ENCODE measurements around the gene RARRES1.

The RARRES1 gene, protein sequence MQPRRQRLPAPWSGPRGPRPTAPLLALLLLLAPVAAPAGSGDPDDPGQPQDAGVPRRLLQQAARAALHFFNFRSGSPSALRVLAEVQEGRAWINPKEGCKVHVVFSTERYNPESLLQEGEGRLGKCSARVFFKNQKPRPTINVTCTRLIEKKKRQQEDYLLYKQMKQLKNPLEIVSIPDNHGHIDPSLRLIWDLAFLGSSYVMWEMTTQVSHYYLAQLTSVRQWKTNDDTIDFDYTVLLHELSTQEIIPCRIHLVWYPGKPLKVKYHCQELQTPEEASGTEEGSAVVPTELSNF

DNA sequence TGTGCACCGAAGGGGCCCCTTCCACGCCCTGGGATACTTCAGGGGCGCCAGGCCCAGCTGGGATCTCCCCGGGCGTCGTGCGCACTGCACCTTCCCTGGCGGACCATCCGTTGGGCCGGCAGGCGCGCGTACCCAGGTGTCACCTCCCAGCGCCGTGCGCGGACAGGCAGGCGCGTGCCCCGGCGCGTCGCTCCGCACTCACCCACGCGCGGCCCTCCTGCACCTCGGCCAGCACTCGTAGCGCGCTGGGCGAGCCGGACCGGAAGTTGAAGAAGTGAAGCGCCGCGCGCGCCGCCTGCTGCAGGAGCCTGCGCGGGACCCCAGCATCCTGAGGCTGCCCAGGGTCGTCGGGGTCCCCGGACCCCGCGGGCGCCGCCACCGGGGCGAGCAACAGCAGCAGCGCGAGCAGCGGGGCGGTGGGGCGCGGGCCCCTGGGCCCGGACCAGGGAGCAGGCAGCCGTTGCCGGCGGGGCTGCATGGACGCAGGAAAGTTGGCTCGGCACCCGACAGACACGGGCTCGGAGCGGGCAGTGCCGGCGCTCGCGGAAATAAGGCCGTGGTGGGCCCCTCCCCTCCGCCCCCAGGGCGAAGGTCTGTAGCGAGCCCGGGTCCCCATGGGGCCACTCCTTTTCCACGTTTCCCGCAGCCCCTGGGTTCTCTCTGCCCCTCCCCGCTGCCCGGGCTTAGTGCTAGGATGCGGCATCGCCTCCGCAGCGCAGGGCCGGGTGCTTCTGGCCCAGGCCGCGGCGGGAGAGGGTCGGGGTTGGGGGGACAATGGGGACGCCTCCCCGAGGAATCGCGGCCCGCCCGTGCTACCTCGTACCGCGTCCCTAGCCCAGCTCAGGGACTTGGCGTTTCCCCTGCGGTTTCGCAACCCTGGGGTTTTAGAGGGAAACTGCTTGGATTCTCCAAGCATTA, at the start of gene RARRES1:
TSS of gene RARRES1 (minus strand) at position 520 of the 918 bp plus-strand sequence. CDS start at position 478, 42 bp downstream.
- DNase-seq: peak in 1 of 4 experiments; percentile 6

DNA sequence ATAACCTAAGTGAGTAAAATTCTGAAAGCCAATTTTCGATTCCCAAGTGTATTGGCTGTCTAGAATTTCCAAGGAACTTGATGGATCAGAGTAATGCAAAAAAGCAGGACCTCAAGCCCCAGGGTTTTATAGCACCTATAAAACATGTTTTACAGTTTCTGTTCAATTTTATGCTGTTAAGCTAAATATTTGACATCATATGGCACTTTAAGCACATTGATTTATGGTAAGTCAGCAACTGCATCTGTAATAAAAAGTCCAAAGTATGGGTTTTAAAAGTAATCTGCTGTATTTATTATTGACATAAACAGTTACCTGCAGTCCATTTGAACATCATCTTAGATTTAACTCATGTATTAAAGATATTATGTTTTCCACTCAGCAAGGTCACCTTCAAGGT, 49.6 kb upstream of the RARRES1 start:
- no peak for DNase-seq

DNA sequence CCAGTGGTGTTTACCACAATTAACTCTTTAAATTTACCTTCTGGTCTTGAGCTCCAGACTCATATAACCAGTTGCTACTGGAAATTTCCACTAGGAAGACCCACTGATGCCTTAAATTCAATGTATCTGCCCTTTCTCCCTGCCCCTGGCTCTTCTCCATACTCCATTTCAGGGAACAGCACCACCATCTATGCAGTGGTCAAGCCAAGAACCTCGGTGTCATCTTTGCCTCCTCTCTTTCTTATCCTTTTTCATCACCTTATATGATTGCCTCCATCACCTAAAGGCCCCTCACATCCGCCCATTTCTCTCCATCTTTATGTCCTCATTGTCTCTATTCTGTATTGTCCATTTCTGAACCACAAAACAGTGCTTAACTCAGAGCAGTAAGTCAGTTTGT, 48.9 kb upstream of the RARRES1 start:
- no peak for DNase-seq

DNA sequence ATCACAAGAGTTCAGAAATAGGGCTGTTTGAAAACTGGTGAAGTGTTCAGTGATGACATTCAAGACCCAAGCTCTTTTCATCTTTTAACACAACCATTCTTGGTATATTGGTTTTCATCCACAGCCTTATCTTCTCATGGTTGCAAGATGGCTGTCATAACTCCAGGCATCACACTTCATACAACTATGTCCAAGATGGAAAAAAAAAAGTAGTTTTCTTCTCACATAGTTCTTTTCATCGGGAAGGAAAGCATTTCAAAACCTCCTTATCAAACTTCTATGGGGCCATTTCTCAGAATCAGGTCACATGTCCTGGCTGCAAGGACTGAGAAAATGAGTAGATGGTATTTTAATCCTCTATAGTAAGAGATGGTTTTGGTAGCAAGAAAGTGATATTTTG, 48.5 kb upstream of the RARRES1 start:
- DNase-seq: no peak

DNA sequence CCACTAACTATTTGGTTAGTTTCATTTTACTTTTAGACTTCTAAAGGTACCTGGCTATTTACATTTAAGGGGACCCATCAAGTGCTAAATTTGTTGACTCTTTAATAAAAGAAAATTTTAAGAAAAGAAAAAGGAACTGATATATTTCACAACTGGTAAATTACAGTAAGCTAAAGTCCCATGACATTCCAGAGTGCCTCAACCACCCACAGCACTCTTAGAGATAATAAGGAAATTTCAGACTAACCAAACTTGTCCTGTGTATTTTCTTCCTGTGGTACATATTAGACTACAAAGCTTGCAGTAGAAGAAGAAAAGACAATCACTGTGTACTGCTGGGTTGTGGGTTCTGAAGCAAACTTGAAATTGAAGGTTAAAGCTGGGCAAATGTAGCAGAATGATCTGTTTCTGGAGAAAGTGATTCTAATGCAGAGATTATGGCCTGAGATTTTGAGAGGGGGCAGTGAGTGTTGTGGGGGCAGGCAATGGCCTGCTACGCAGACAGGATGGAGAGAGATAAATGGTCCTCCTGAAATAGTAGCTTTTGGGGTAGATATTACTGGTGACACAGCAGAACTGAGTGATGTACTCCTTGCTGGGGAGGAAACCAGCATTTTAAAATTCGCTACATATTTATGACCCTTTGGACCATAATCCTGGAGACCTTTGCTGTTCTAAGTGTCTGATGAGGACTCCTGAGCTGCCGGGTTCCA, 45.1 kb upstream of the RARRES1 start:
- no peak for DNase-seq

DNA sequence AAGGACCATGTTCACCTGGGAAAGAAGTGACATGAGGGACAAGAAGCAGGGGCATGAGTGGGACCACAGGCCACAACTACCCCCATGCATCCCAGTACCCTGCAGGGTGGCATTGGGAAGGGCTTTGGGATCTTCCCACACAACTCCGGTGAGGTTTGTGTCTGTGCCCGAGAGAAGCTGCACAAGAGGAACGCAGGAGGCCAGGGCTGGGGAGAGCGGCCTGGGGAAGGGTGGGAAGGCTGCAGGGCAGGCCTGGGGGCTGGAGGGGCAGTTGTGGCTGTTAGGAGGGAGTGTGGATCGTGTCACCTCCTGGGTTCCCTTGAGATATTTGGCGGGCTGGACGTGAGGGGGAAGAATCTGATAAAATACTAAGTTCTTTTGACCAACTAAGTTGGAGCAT, 44.3 kb upstream of the RARRES1 start:
- no peak for DNase-seq

DNA sequence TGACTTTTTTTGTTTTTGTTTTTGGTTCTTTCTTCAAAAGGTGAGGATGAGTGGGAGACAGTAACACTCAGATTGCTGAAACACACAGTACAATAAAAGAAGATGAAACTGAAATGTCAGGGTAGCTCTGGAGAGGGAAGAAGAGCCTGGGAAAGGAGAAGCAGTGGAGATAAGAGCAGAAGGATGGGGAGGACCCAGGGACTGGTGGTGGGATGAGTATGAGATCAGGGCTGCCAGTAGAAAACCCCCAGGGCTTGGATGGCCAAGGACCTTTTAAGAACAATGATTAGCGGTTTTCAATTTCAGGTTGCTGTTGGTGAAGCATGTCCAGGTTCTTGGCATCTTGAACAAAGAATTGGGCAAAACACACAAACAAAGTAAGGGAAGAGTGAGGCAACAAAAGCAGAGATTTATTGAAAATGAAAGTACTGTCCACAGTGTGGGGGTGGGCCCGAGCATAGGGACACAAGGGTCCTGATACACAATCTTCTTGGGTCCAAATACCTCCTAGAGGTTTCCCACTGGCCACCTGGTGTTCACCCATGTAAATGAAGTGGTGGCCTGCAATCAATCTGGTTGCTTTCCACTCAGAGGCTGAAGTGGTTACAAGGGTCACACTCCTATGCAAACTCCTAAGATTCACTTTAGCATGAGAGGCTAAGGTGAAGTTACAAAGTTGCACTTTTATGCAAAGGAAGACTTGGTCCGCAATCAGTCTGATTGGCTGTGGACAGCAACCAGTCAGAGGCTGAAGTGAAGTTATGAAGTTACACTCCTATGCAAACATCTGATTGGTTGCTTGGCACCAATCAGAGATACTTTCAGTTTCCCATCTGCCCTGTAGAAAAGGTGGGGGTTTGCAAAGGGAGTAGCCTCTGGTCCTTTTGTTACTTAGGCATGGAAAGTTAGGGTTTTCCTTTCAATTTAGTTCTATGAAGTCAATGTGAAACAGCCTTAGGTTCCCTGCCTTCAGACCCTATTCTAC, 43.5 kb upstream of the RARRES1 start:
- DNase-seq: no peak

DNA sequence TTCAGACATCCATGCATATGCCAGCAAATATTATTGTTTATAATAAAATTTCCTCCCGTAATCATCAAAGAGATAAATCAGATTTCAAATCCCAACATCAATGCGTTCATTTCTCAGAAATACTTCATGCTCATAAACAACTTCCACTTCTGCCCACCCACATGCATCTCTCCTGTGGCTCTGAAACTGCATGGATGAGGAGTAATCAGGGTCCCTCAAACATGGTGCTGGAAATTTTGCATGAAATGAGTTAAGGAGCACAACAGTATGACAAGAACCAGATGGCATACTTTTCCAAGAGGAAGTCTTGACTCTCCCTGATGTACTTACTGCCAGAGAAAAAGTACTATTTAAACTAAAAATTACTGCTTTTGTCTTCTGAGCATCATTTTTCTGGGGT, 42.7 kb upstream of the RARRES1 start:
- DNase-seq: no peak

DNA sequence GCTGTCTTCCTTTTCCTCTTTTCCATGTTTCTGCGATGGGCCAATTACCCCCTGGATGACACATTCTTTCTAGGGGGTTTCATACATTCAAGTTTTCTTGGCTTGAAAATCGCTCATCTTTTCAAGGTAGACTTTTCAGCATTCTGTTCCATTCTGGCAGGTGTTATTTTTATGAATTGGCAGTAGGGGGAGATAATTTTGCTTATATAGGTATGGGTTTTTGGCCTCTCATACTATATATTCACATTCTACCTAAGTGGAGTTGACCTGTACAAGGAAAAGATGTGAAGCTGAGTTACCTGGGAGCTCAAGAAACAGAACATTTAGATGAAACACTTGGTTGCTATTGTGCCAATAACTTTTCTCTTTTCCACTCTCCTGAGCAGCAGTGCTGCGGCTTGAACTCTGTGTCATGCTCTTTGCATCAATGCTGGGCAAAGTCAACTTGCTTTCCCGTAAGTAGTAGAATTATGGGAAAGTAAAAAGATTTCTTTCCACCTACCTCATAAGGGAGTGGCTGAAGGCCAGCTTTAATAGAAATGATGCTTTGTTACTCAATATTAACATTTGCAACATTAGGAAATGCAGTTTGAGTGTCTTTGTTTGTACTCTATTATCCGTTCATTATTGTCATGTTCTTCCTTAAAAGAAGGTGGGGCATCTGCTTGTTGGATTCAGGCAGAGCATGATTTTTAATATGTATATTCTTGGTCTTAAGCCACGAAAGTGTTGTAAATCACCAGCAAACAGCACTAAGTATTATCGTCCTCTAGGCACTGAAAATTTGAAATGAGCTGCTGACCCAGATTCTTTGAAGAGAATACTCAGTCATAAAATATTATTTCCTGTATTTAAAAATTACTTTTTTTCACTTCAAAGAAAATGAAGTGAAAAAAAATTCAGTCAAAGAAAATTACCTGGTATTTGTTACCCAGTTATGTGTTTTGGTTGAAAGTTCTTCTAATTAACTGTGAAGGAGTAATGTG, 41.9 kb upstream of the RARRES1 start:
- no peak for DNase-seq

DNA sequence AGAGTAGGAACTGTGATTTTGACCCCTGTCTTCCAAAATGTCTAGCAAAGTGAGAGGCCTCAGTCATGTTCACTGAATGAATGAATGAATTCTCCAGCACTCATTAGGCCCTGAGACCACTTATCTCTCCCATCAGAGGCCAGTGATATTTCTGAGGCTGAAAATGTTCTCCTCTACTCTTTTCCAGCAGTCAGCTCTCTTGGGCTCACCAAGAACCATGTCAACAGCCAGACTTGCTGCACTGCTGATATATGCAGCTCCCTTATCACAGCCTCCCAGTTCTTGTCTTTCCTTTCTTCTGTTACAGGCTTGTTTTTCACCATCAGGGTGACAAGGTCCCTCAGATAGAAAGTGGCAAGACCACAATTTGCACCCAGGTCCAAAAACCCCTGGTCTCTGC, 40.9 kb upstream of the RARRES1 start:
- no peak for DNase-seq

DNA sequence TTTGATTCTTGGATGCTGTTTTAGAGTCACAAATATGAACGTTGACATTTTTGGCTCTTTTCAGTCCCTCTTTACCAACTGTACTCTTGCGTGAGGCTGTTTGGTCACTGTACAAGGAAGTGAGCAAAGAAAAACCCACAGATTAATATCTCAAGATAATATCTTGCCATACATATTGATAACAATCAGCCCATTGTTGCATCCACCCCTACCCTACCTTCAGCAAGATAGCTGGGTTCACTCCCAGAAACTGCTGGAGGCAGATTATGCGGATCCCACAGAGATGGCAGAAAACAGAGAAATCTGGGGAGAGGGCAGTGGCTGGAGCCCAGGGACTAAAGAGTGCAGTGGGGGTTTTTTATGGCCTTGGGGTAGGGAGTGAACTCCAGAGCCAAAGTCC, 39.7 kb upstream of the RARRES1 start:
- DNase-seq: no peak

DNA sequence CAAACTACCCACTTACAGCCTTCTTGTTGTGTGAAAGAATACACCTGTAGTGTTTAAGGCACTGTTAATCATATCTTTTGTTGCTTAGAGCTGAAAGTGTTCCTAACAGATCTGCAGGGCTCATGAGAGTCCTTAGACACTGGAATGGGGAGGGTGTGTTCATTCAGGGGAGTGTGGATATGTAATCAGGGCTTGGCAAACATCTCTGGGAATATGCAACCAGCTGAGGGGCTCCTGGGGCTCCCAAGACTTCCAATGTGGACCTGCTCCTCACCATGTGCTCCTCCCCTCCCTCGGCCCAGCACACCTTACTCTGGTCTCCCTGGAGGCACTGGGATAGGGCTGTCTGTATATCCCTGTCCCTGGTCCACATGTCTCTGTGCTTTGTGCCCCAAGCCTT, 39.3 kb upstream of the RARRES1 start:
- no peak for DNase-seq

DNA sequence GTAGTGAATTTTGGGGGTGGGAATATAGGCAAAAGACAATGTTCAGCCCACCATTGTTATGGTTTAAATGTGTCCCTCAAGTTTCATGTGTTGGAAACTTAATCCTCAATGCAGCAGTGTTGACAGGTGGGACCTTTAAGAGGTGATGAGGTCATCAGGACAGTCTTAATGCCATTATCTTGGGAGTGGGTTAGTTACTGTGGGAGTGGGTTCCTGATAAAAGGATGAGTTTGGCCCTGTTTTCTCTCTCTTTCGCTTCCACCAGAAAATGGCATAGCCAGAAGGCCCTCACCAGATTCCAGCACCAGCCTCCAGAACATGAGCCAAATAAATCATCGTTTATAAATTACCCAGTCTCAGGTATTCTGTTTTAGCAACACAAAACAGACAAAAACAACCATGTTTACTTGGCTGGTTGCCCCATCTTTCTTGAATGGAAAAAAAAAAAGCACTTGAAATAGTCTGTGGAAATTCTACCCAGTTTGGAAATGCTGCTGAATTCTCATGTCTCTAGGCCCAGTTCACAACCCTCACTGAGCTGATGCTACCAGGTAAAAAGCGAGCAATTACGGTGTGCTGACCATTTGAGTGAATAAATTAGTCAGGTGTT, 38.6 kb upstream of the RARRES1 start:
- DNase-seq: no peak

DNA sequence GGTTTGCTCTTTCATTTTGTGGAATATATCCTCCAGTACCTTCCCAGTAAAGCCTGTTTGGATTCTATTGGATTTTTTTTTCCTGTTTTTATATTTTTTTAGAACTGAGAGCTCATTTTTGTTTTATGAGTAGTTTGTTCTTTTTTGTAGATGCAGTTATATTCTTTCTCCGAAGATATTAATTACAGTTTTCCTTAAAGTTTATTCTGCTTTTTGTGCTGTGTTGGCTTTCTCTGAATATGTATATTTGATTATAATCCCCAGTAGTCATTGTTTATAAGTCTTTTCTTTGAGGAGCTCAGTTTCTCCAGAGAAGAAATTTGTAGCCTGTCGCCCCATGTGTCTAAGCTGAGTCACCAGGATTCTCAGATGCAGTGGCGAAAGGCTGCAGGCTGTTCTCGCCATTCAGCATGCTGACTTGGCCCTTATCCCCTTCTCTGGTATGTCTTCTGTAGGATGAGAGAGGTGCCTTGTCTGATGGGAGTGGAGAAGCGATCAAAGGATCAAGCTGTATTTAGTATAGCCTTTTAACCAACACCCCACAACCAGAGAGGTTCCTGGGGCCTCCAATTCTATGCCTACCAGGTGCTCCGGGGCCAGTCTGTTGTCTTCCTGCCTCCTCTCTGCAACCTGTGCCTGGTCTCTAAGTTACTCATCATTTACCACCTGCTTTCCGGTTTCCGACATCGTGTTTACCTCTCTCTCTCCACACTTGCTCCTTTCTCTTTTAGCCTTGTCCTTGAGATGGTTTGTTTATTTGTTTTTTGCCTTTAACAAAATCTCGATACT, 37.9 kb upstream of the RARRES1 start:
- no peak for DNase-seq

DNA sequence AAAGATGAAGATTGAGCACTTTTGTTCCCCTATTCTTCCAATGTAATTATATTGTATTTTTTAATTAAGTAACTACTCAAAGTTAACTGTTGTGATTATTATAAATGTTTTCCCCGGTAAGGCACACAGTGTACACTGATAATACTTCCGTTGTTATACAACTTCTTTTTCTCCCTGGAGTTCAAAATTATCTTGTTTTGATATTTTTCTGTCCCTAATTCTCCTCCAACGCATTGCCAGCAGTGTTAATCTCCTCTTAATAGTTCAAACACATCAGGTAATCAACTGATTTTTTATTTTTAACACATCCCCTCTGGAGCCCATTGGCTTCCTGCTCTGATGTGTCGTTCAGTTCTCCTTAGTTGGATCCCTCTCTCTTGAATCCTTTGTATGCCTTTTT, 37.3 kb upstream of the RARRES1 start:
- DNase-seq: no peak

DNA sequence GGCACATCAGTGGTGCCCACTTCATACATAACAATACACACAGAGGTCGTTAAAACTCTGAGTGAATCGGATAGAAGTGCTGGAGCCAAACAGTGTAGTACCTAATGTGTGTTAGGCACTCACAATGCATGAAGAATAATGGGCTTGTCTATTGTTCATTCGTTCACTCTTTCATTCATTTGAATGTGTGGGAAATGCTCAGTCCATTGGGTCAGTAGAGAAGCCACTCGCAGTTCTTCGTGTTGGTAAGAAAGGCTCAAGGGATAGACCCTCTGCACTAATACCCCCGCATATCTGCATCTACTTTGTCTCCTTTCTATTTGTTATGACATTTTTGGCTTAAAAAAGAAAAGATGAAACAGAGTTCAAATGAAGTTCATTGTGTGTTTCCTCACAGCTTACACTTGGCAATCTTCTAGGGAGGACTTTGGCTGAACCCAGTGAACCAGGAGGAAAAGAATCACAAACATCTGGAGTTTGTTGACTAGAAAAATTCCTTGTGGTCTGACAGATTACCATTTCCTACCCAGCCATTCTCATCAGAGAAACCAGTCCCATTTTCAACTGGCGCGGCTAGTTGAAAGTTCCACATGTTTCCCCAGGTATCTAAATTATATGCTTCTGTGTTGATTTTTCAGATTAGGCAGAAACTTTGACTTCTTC, 36.8 kb upstream of the RARRES1 start:
- DNase-seq: no peak

DNA sequence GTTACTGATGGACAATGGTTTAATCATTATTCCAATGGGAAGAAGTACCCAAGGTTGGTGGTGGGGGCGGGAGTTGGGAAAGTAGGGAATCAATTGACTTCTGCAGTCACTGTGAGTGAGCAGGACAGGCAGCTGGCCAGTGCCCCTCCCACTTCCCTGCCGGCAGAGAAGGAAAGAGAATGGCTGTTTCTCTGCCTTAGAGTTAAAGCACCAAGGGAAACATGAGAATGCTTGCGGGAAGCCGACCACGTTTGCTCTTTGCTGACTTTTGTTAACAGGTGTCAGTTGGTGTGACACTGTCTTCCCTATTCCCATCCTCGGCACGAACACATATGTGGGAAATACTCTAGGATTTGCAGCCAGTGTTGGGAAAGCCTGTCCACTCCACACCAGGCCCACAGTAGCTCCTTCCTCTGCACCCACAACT, 36.1 kb upstream of the RARRES1 start:
- DNase-seq: no peak

DNA sequence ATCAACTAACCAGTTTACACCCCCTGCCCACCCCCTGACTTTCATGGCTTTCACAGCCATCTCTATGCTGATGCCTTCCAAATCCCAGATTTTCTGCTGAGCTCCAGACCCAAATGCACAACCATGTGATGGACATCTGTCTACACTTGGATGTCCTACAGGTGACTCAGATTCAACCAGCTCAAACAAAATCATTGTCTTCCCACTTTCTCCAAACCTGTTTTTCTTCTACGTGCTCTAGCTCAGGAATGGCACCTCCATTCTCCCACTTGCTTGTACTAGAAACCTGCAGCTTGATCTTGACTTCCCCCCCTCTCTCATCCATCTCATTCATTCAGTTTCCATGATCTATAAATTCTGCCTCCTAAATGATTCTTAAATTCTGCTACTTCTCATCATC, 34.1 kb upstream of the RARRES1 start:
- DNase-seq: no peak
